H9 (cell line): Measurements from ENCODE around the gene CCDC102A. TPM values are rescaled to one million over a fixed set of nuclear protein-coding genes. Genes with fewer than 3 reads are reported as not detected.

Source experiments
- DNase-seq: peaks from one replicate; pipeline ENCODE4 v3.0.0-alpha.2; 2017
- H2AFZ ChIP-seq: one replicate; pipeline ENCODE4 v1.6.1; 2013; ENCODE audit warnings: mild to moderate bottlenecking, low read length, control low read depth, moderate library complexity
- H2AK5ac ChIP-seq: 2 replicates; pipeline ENCODE4 v1.6.1; 2013; ENCODE audit warnings: low read length, control low read depth, mixed read lengths; ENCODE audit not compliant: insufficient read length
- H2BK120ac ChIP-seq: one replicate; pipeline ENCODE4 v1.6.1; 2013; ENCODE audit warnings: low read depth, mild to moderate bottlenecking, low read length, control low read depth, inconsistent platforms; ENCODE audit not compliant: poor library complexity, severe bottlenecking
- H2BK12ac ChIP-seq: 2 replicates; pipeline ENCODE4 v1.6.1; 2013; ENCODE audit warnings: low read length, control low read depth, mixed read lengths, low read depth; ENCODE audit not compliant: insufficient read length
- H2BK15ac ChIP-seq: 2 replicates; pipeline ENCODE4 v1.6.1; 2013; ENCODE audit warnings: low read depth, low read length, control low read depth
- H2BK20ac ChIP-seq: one replicate; pipeline ENCODE4 v1.6.1; 2013; ENCODE audit warnings: low read depth, mild to moderate bottlenecking, low read length, control low read depth, inconsistent platforms; ENCODE audit not compliant: poor library complexity, severe bottlenecking
- H2BK5ac ChIP-seq: 2 replicates; pipeline ENCODE4 v1.6.1; 2013; ENCODE audit warnings: low read length, control low read depth, mixed read lengths; ENCODE audit not compliant: insufficient read length
- H3K14ac ChIP-seq: 2 replicates; pipeline ENCODE4 v1.6.1; 2013; ENCODE audit warnings: low read length, control low read depth; ENCODE audit not compliant: insufficient read depth
- H3K18ac ChIP-seq: 2 replicates; pipeline ENCODE4 v1.6.1; 2013; ENCODE audit warnings: low read depth, mild to moderate bottlenecking, mixed read lengths, low read length, control low read depth; ENCODE audit not compliant: insufficient read length
- H3K23ac ChIP-seq: 2 replicates; pipeline ENCODE4 v1.6.1; 2013; ENCODE audit warnings: low read length, control low read depth, mixed read lengths, low read depth; ENCODE audit not compliant: insufficient read length
- H3K23me2 ChIP-seq: 2 replicates; pipeline ENCODE4 v1.6.1; 2013; ENCODE audit warnings: low read depth, mild to moderate bottlenecking, mixed read lengths, low read length, control low read depth; ENCODE audit not compliant: insufficient read length, poor library complexity, severe bottlenecking
- H3K27ac ChIP-seq: 2 replicates; pipeline ENCODE4 v1.5.1; 2013; ENCODE audit warnings: low read length, control low read depth, mixed read lengths, low read depth; ENCODE audit not compliant: insufficient read length
- H3K27me3 ChIP-seq: 2 replicates; pipeline ENCODE4 v1.6.1; 2013; ENCODE audit warnings: low read length, control low read depth, inconsistent platforms; ENCODE audit not compliant: insufficient read depth
- H3K4ac ChIP-seq: 2 replicates; pipeline ENCODE4 v1.6.1; 2013; ENCODE audit warnings: low read depth, mild to moderate bottlenecking, control low read depth, inconsistent platforms, low read length, moderate library complexity
- H3K4me1 ChIP-seq: 2 replicates; pipeline ENCODE4 v1.6.1; 2013; ENCODE audit warnings: low read length, control low read depth, inconsistent platforms; ENCODE audit not compliant: insufficient read depth
- H3K4me2 ChIP-seq: 2 replicates; pipeline ENCODE4 v1.6.1; 2013; ENCODE audit warnings: low read length, control low read depth, mixed read lengths; ENCODE audit not compliant: insufficient read length, insufficient read depth
- H3K56ac ChIP-seq: 2 replicates; pipeline ENCODE4 v1.6.1; 2013; ENCODE audit warnings: low read depth, mild to moderate bottlenecking, mixed read lengths, low read length, control low read depth; ENCODE audit not compliant: insufficient read length
- H3K79me1 ChIP-seq: 2 replicates; pipeline ENCODE4 v1.6.1; 2013; ENCODE audit warnings: low read depth, mild to moderate bottlenecking, moderate library complexity, low read length, control low read depth, inconsistent platforms; ENCODE audit not compliant: insufficient read depth, poor library complexity, severe bottlenecking
- H3K79me2 ChIP-seq: 2 replicates; pipeline ENCODE4 v1.6.1; 2013; ENCODE audit warnings: low read length, control low read depth, inconsistent platforms; ENCODE audit not compliant: insufficient read depth
- H3K9ac ChIP-seq: 2 replicates; pipeline ENCODE4 v1.6.1; 2013; ENCODE audit warnings: low read length, control low read depth, mixed read lengths; ENCODE audit not compliant: insufficient read length; ENCODE audit errors: extremely low read depth
- H3K9me3 ChIP-seq: one replicate; pipeline ENCODE4 v1.6.1; 2013; ENCODE audit warnings: low read depth, low read length, inconsistent platforms; ENCODE audit not compliant: control insufficient read depth
- H3T11ph ChIP-seq: one replicate; pipeline ENCODE4 v1.6.1; 2013; ENCODE audit warnings: mild to moderate bottlenecking, low read length, control low read depth, inconsistent platforms
- H4K20me1 ChIP-seq: one replicate; pipeline ENCODE4 v1.6.1; 2013; ENCODE audit not compliant: control insufficient read depth, insufficient read length, insufficient read depth
- H4K5ac ChIP-seq: 2 replicates; pipeline ENCODE4 v1.6.1; 2013; ENCODE audit warnings: low read depth, mild to moderate bottlenecking, mixed read lengths, low read length, control low read depth; ENCODE audit not compliant: insufficient read length
- H4K8ac ChIP-seq: replicated peaks from 2 replicates; pipeline ENCODE4 v1.6.1; 2013; ENCODE audit warnings: low read length, control low read depth, mixed read lengths, low read depth; ENCODE audit not compliant: insufficient read length
- H4K91ac ChIP-seq: 2 replicates; pipeline ENCODE4 v1.6.1; 2013; ENCODE audit warnings: low read depth, mild to moderate bottlenecking, moderate library complexity, mixed read lengths, low read length, control low read depth; ENCODE audit not compliant: insufficient read length
- H3K27ac Mint-ChIP-seq, 3 experiments: 2 replicates in 2 of 3; 3 replicates in 1 of 3; pipeline ENCODE4 v1.8.0; 2020 to 2021; ENCODE audit warnings: mixed read lengths in 3 of 3, mild to moderate bottlenecking in 1 of 3, moderate library complexity in 1 of 3
- H3K27me3 Mint-ChIP-seq: 2 replicates; pipeline ENCODE4 v1.8.0; 2021; ENCODE audit warnings: low read depth, mild to moderate bottlenecking, moderate library complexity, mixed read lengths
- H3K36me3 Mint-ChIP-seq, 3 experiments: 2 replicates in 2 of 3; 3 replicates in 1 of 3; pipeline ENCODE4 v1.8.0; 2020 to 2021; ENCODE audit warnings: low read depth in 3 of 3, mixed read lengths in 3 of 3; ENCODE audit not compliant: insufficient read depth in 1 of 3
- H3K4me1 Mint-ChIP-seq, 2 experiments: 2 replicates each; pipeline ENCODE4 v1.8.0; 2020; ENCODE audit warnings: mixed read lengths in 2 of 2
- H3K4me3 Mint-ChIP-seq, 2 experiments: 2 replicates in 1 of 2; 3 replicates in 1 of 2; pipeline ENCODE4 v1.8.0; 2020 to 2021; ENCODE audit warnings: mild to moderate bottlenecking in 2 of 2, mixed read lengths in 2 of 2, moderate library complexity in 1 of 2
- H3K9me3 Mint-ChIP-seq, 2 experiments: 2 replicates in 1 of 2; 3 replicates in 1 of 2; pipeline ENCODE4 v1.8.0; 2020; ENCODE audit warnings: mild to moderate bottlenecking in 2 of 2, mixed read lengths in 2 of 2, moderate library complexity in 1 of 2
- CTCF ChIP-seq: fragments of 200-600 bp; sonication (generic); conservative IDR thresholded peaks from 3 replicates; pipeline ENCODE4 v1.8.0; 2021; ENCODE audit warnings: antibody characterized with exemption, mild to moderate bottlenecking
- WGBS: extraction: QIAGEN DNeasy Blood & Tissue Kit; methylation state at CpG from one replicate; pipeline ENCODE4 v1.1.7; 2013; ENCODE audit warnings: missing lambda C conversion rate, low lambda C conversion rate, mixed read lengths; ENCODE audit not compliant: insufficient read length; ENCODE audit errors: extremely low coverage; 5-methylcytosine and 5-hydroxymethylcytosine counted together
- total RNA-seq: library from RNA; stranded (reverse); gene quantifications from 2 replicates; pipeline ENCODE4 v1.2.1, GENCODE V29; 2021

The CCDC102A gene
- total RNA-seq, 1 experiment from 2014 or later = 8.2 TPM

DNA sequence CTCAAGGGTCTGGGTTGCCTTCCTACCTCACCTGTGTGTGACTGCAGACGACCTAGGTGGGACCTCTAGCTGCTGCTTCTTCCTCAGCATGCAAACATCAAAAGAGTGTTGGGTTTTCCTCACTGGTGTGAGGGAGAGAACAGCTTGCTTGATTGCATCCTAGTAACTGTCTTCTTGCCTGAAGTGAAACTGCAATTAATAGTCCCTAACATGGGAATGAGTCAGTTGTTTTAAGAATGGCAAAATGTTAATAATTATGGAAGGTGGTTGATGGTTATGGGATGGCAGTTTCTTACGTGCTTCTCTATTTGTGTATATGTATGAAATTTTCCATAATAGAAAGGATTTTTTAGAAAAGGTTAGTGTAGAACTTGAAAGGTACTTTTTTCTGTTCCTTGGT lies 68.0 kb downstream of the CCDC102A start:
- H2BK15ac ChIP-seq = no peak overlapping the region
- H3K4me2 ChIP-seq = no peak overlapping the region
- no peak overlapping the region for H3K4ac ChIP-seq
- no peaks in the 10 kb centered on the region for H3K9me3 Mint-ChIP-seq
- H3K23me2 ChIP-seq = no peaks in the 10 kb centered on the region
- H2BK20ac ChIP-seq = no peak overlapping the region
- no peak for DNase-seq
- no peak overlapping the region for H3K23ac ChIP-seq
- no peak overlapping the region for H4K5ac ChIP-seq
- no peak overlapping the region for H3K9ac ChIP-seq
- H2BK12ac ChIP-seq = no peak overlapping the region
- no peak overlapping the region for H2BK120ac ChIP-seq
- H3K27ac Mint-ChIP-seq = no peak overlapping the region
- H3K79me2 ChIP-seq = 0 out of 2 replicates have a peak, but pooled peaks cover 1% of the 10 kb centered on the region
- H3K18ac ChIP-seq = no peak overlapping the region
- no peak overlapping the region for H3T11ph ChIP-seq
- no peaks in the 10 kb centered on the region for H3K9me3 ChIP-seq
- H3K79me1 ChIP-seq = no peaks in the 10 kb centered on the region
- H2AFZ ChIP-seq = no peak overlapping the region
- no peak overlapping the region for H4K8ac ChIP-seq
- peaks cover 10% of the 10 kb centered on the region; the same call in 1 of the 2 replicates for H3K4me1 ChIP-seq
- H4K91ac ChIP-seq = no peak overlapping the region
- H2BK5ac ChIP-seq = no peak overlapping the region
- peaks cover 20 to 22% of the 10 kb centered on the region in 2 experiments for H3K4me1 Mint-ChIP-seq
- no peak overlapping the region for H3K27ac ChIP-seq
- no peaks in the 10 kb centered on the region for H3K27me3 ChIP-seq
- no peak overlapping the region for H2AK5ac ChIP-seq
- 100% methylated on average over 1 of the region's 2 CpGs for WGBS
- no peaks in the 10 kb centered on the region for H4K20me1 ChIP-seq
- H3K14ac ChIP-seq = no peak overlapping the region
- TF ChIP-seq CTCF = no peak
- H3K4me3 Mint-ChIP-seq = no peak overlapping the region
- no peak overlapping the region for H3K56ac ChIP-seq
- no peaks in the 10 kb centered on the region for H3K27me3 Mint-ChIP-seq
- H3K36me3 Mint-ChIP-seq = peaks cover 45 to 87% (median 76%) of the 10 kb centered on the region in 3 experiments
